ENCODE data around the gene CRACDL. TPM values are rescaled to one million over a fixed set of nuclear protein-coding genes. Genes with fewer than 3 reads are reported as not detected.

The CRACDL gene
- total RNA-seq, 1 donor from 2014 or later, result 2.3 TPM

- DNase-seq, result no peak
Measured at GRCh38 chr2:98801921-98802321, 134.1 kb downstream of the CRACDL start.

- no peak for DNase-seq
Measured at GRCh38 chr2:98801286-98801685, 134.7 kb downstream of the CRACDL start.

GRCh38 chr2:98800330-98801064 is 135.5 kb downstream of the CRACDL start:
- no peak for DNase-seq

DNA sequence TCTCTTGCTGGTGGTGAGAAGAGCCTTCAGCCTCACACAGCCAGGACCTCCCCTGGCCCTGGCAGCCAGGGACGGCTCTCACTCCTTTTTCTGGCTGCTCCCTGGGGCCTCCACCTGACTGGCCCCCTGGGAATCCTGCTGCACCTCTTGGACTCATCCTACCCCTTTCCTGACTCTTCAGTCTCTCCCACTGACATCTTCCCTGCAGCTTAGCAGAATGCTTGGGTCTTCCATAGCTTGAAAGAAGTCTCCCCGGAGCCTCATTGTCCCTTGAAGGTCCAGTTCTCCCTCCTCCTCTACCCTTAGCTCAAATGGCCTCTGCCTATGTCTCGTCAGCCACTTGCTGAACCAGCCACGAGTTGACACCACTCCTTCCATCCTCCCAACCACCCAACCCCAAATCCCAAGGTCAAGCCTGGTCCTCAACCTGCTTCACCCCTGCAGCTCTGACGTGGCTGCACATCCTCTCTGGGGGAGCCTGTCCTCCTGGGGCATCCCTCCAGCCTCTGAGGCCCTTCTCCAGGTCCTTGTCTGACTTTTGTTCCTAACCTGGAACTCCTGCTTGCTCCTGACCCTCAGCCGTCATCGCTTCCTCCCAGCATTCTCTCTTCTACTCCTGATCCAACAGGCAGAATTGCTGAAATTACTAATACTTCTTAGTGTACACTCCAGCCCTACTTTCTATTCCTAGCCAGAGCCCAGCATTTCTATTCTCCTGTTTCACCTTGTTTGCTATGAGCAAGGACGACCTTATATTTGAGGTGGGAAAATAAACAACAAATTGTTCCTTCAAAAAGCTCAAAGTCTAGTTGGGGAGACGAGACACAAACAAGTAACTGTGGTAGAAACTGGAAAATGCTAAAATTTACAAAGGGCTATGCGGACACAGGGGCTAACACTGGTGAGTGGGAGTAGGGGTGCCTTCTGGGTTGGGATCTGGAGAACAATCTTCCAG is 136.4 kb downstream of the CRACDL start:
- DNase-seq, result no peak

DNA sequence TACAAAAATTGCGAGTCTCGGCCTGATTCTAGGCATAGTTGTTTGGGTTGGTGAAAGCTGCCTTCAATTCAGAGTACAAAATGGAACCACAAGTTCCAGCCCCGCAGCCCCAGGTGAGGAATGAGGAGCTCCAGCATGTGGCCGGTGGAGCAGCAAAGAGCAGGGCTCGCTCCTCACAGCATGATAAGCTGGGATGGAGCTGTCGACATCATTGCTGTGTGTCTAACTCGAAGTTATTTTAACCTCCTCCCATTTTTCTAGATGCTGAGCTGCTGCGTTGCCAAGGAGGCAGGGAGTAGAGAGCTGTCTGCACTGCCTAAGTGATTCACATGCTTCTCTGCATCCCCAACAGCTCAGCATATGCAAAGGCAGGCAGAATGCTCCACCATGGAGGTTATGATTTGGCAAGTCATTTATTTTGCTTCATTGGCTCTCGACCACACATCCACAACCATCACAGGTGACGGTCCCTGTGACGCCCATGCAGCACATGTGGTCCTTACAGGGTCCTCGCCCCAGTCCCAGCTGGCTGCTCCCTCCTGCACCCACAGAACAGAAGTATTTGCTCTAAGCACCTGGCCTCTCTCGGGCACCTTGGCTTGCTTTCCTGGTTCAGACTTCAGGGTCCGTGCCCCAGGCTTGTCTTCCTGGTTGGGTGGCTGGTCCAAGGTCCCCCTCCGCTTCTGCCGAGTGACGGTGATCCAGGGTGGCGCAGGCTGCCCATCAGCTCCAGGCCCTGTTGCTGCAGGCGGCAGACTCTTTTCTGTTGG is 139.1 kb downstream of the CRACDL start:
- peak; percentile 36 for DNase-seq

- no peak for DNase-seq
Measured at GRCh38 chr2:98795891-98796676, 139.9 kb downstream of the CRACDL start.

DNA sequence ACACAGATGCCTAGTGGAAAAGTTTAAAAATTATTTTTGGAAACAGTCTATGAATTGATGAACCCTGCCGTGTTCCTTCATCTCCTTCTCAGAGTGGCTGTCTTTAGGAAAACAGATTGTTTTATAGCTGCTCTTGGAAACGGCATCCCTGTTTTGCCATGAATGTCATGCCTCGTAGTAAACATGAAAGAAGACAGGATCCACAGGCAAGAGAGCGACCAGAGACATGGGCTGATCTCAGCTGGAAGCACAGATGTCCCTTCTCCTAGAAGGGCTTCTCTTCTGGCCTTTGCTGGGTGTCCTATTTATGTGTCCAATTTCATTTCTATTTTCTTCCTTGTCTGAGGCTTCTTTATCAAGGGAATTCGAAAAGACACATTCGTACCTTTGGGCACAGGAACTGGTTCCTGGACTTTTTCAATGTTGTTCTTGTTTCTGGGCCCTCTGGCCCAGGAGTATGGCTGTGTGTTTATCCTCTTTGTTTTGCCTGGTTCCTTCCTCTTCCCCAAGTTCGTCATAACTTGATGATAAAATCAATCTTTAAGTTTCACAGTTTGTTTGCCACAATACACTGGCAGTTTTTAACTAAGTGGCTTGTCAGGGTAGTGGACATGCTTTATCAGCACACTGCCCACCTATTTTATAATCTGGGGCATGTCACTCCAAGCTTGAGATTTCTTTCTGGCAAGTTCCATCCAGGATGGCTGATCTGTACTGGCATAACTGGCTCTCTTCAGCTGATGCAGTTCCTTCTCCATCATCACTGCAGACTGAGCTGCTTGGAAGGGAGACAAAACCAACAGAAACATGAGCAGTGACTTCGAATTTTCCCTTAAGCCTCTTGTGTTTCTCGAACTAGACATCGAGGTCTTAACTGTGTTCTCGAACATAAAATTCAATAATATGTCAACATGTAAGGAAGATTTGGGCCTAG is 141.9 kb downstream of the CRACDL start:
- DNase-seq, result no peak

GRCh38 chr2:98793275-98793674 is 142.8 kb downstream of the CRACDL start:
- no peak for DNase-seq

GRCh38 chr2:98790221-98790620 is 145.8 kb downstream of the CRACDL start:
- DNase-seq, result no peak

- DNase-seq, result no peak
Measured at GRCh38 chr2:98787700-98788099, 148.3 kb downstream of the CRACDL start.

GRCh38 chr2:98786179-98786578 is 149.8 kb downstream of the CRACDL start:
- DNase-seq, result no peak

- no peak for DNase-seq
Measured at GRCh38 chr2:98782570-98782969, 153.5 kb downstream of the CRACDL start.

- DNase-seq, result no peak
Measured at GRCh38 chr2:98781822-98782221, 154.2 kb downstream of the CRACDL start.

GRCh38 chr2:98778741-98779483 is 157.1 kb downstream of the CRACDL start:
- no peak for DNase-seq

- no peak for DNase-seq
Measured at GRCh38 chr2:98778151-98778550, 157.9 kb downstream of the CRACDL start.

DNA sequence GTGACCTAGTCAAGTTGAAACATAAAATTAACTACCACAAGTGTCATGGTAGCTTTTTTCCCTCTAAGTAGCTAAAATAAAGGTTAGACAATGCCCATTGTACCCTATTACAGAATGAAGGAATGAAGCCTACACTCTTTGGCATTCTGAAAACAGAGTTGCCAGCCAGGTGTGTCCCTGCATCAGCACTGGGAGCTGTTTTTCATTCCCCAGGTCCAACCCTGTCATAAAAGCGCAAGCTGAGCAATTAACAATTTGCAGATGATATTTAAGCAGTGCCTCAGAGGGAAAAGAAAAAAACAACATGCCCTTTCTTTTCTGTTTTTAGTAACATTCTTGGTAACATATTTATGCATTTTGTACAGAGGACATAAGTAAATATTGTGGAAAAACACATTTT is 158.3 kb downstream of the CRACDL start:
- DNase-seq, result no peak

DNA sequence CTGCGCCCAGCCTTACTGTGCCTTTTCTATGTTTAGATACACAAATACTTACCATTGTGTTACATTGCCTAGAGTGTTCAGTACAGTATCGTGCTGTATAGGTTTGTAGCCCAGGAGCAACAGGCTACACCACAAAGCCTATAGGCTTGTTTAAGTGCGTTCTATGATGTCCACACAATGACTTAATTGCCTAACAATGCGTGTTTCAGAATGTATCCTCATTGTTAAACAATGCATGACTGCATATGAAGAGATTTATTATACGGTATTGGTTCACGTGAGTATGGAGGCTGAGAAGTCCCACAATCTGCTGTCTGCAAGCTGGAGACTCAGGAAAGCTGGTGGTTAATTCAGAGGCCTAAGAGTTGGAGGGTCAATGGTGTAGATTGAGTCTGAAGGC is 158.9 kb downstream of the CRACDL start:
- DNase-seq, result no peak

- no peak for DNase-seq
Measured at GRCh38 chr2:98776136-98776535, 159.9 kb downstream of the CRACDL start.

DNA sequence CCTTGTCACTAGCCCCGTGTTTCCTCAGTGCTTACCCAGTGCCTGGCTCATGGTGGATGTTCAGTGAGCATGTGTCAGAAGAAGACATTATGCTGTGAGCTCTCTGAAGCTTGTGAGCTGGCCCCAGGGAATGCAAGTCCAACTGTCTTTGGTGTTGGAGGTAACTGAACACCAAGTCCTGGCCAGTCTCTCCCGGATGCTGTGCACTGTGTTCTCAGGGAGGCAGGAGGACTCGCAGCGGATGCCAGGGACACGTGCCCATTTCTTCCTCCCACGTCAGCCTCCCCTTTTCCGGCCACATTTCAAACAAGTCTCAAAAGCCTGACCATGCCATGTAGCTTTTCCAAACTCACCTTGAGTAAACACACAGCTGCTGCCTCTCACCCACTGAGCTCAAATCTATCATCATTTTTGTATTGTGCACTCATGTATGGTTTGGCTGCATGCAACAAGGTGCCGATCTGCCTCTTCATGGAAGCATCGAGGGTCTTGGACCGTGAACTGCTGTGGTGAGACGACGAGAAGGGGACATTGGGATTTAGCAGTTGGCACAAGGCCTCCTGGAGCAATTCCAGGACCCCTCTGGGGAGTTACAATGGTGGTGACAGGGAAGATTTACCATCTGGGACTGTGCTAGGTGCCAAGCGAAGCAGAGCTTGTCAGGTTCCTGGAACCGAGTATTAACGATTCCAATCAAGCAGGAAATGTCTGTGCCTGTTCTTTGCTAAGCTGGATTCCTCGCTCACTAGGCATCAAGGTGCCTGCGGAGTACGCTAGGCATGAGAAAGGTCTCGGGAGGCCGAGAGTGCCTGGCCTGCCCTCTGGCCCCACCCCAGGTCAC is 160.7 kb downstream of the CRACDL start:
- DNase-seq, result no peak
